GM23338 (cell line): ENCODE results near the gene HTN1. TPM values are rescaled to one million over a fixed set of nuclear protein-coding genes. Genes with fewer than 3 reads are reported as not detected.
A peak's percentile ranks its signal among the peaks of the same experiment; 100 is the strongest.

Source experiments
- ATAC-seq: fragments of 200-7000 bp; cut with Tn5 transposase; 3 replicates; pipeline ENCODE4 v1.9.1; 2020
- DNase-seq: peaks from one replicate; pipeline ENCODE4 v3.0.0-alpha.2; 2015; ENCODE audit warnings: low spot score
- H2AFZ ChIP-seq: fragments of 200-600 bp; sonication (generic); 2 replicates; pipeline ENCODE4 v1.8.0; 2016; ENCODE audit warnings: antibody characterized with exemption, mild to moderate bottlenecking, moderate library complexity
- H3F3A ChIP-seq: fragments of 200-600 bp; sonication (generic); replicated peaks from 2 replicates; pipeline ENCODE4 v1.8.0; 2017; ENCODE audit warnings: antibody characterized with exemption, mixed run types, low read depth
- H3K27ac ChIP-seq: fragments of 200-600 bp; sonication (generic); 2 replicates; pipeline ENCODE4 v1.6.1; 2016; ENCODE audit warnings: low read depth
- H3K27me3 ChIP-seq: fragments of 200-600 bp; sonication (generic); 2 replicates; pipeline ENCODE4 v1.8.0; 2016; ENCODE audit warnings: mild to moderate bottlenecking, mixed run types, moderate library complexity; ENCODE audit not compliant: insufficient read depth
- H3K36me3 ChIP-seq: fragments of 200-600 bp; sonication (generic); 2 replicates; pipeline ENCODE4 v1.8.0; 2016; ENCODE audit warnings: mild to moderate bottlenecking; ENCODE audit not compliant: insufficient read depth
- H3K4me1 ChIP-seq: fragments of 200-600 bp; sonication (generic); 2 replicates; pipeline ENCODE4 v1.8.0; 2016; ENCODE audit warnings: mild to moderate bottlenecking, moderate library complexity; ENCODE audit not compliant: insufficient read depth
- H3K4me2 ChIP-seq: fragments of 200-600 bp; sonication (generic); 2 replicates; pipeline ENCODE4 v1.7.1; 2017; ENCODE audit warnings: mixed run types
- H3K4me3 ChIP-seq: fragments of 200-600 bp; sonication (generic); 2 replicates; pipeline ENCODE4 v1.6.1; 2016; ENCODE audit warnings: mixed run types
- H3K79me2 ChIP-seq: fragments of 200-600 bp; sonication (generic); replicated peaks from 2 replicates; pipeline ENCODE4 v1.8.0; 2017; ENCODE audit warnings: mild to moderate bottlenecking; ENCODE audit not compliant: insufficient read depth
- H3K9me2 ChIP-seq: fragments of 200-600 bp; sonication (generic); 2 replicates; pipeline ENCODE4 v1.8.0; 2017; ENCODE audit not compliant: insufficient read depth
- H4K20me1 ChIP-seq: fragments of 200-600 bp; sonication (generic); replicated peaks from 2 replicates; pipeline ENCODE4 v1.8.0; 2017; ENCODE audit warnings: mild to moderate bottlenecking; ENCODE audit not compliant: insufficient read depth
- H3K27ac Mint-ChIP-seq: 2 replicates; pipeline ENCODE4 v1.8.0; 2020; ENCODE audit warnings: inconsistent platforms, mild to moderate bottlenecking, moderate library complexity, mixed read lengths
- H3K27me3 Mint-ChIP-seq: 3 replicates; pipeline ENCODE4 v1.8.0; 2022; ENCODE audit warnings: low read depth, mild to moderate bottlenecking, moderate library complexity, mixed read lengths, inconsistent platforms; ENCODE audit not compliant: insufficient read depth, poor library complexity
- H3K36me3 Mint-ChIP-seq: 3 replicates; pipeline ENCODE4 v1.8.0; 2021; ENCODE audit warnings: low read depth, mild to moderate bottlenecking, inconsistent platforms, moderate library complexity, mixed read lengths
- H3K4me1 Mint-ChIP-seq: 3 replicates; pipeline ENCODE4 v1.8.0; 2020; ENCODE audit warnings: mild to moderate bottlenecking, inconsistent platforms, mixed read lengths
- H3K4me3 Mint-ChIP-seq: 3 replicates; pipeline ENCODE4 v1.8.0; 2021; ENCODE audit warnings: moderate library complexity, mild to moderate bottlenecking, inconsistent platforms, mixed read lengths
- H3K9me3 Mint-ChIP-seq: 3 replicates; pipeline ENCODE4 v1.8.0; 2020; ENCODE audit warnings: moderate library complexity, mild to moderate bottlenecking, inconsistent platforms, mixed read lengths
- EZH2 ChIP-seq: fragments of 200-600 bp; sonication (generic); IDR thresholded peaks from one replicate; pipeline ENCODE4 v1.8.0; 2017; ENCODE audit warnings: antibody characterized with exemption, mild to moderate bottlenecking, low read depth; ENCODE audit not compliant: unreplicated experiment
- JUNB ChIP-seq: IDR thresholded peaks from one replicate; pipeline ENCODE4 v1.6.1; 2016; ENCODE audit warnings: antibody characterized with exemption; ENCODE audit not compliant: unreplicated experiment
- REST ChIP-seq: IDR thresholded peaks from one replicate; pipeline ENCODE4 v1.6.1; 2018; ENCODE audit warnings: antibody characterized with exemption; ENCODE audit not compliant: unreplicated experiment
- ZNF114 ChIP-seq: fragments of 250-450 bp; sonication (Bioruptor Pico); IDR thresholded peaks from 2 replicates; pipeline ENCODE4 v1.5.0; 2020; ENCODE audit warnings: mild to moderate bottlenecking, moderate library complexity
- ZNF331 ChIP-seq: fragments of 250-450 bp; sonication (Bioruptor Pico); IDR thresholded peaks from 2 replicates; pipeline ENCODE4 v1.5.0; 2020; ENCODE audit warnings: low read depth, mild to moderate bottlenecking, moderate library complexity
- ZNF462 ChIP-seq: fragments of 250-450 bp; sonication (Bioruptor Pico); IDR thresholded peaks from 2 replicates; pipeline ENCODE4 v1.5.0; 2020; ENCODE audit warnings: mild to moderate bottlenecking, moderate library complexity
- polyA plus RNA-seq: library from polyadenylated mRNA; unstranded; fragments of >200 nt; fragmentation: Nextera tagmentation; extraction: Ambion mirVana; gene quantifications from 2 replicates; pipeline ENCODE4 v1.2.1, GENCODE V29; 2016
- total RNA-seq: library from RNA; depleted of rRNA; stranded (reverse); fragments of >200 nt; shearing (Covaris generic); gene quantifications from 2 replicates; pipeline ENCODE4 v1.2.3, GENCODE V29; 2014

Gene HTN1
- total and polyA plus RNA-seq, 2 experiments from 2014 or later = not detected

- no peak for TF ChIP-seq REST
- no peak for TF ChIP-seq ZNF331 (CRISPR knock-in tag)
- no peak for TF ChIP-seq EZH2
- TF ChIP-seq JUNB = no peak
- no peak for TF ChIP-seq ZNF462
Measured at GRCh38 chr4:70057651-70058050, 7.4 kb downstream of the HTN1 start (continued).

GRCh38 chr4:70059149-70059548 is 8.9 kb downstream of the HTN1 start:
- H3K9me2 ChIP-seq = no peaks in the 10 kb centered on the region; the same call in 1 of the 2 replicates
- no peak overlapping the region for H3K4me3 ChIP-seq
- DNase-seq (no peak), ATAC-seq (no peak)
- peaks cover 8% of the 10 kb centered on the region; the same call in 2 of the 3 replicates for H3K4me1 Mint-ChIP-seq
- H3K27me3 Mint-ChIP-seq = no peaks in the 10 kb centered on the region
- no peaks in the 10 kb centered on the region; the same call in 1 of the 2 replicates for H3K4me1 ChIP-seq
- no peaks in the 10 kb centered on the region for H3F3A ChIP-seq
- no peaks in the 10 kb centered on the region for H3K27me3 ChIP-seq
- no peak overlapping the region for H3K4me2 ChIP-seq
- no peak overlapping the region for H3K27ac ChIP-seq
- no peaks in the 10 kb centered on the region for H3K36me3 ChIP-seq
- peak overlapping the region; percentile 57 for H3K27ac Mint-ChIP-seq
- peak overlapping the region; percentile 8; the same call in 1 of the 2 replicates for H2AFZ ChIP-seq
- no peaks in the 10 kb centered on the region for H4K20me1 ChIP-seq
- no peak overlapping the region for H3K4me3 Mint-ChIP-seq
- peaks cover 13% of the 10 kb centered on the region for H3K9me3 Mint-ChIP-seq
- H3K79me2 ChIP-seq = no peaks in the 10 kb centered on the region
- peaks cover 2% of the 10 kb centered on the region; the same call in 1 of the 3 replicates for H3K36me3 Mint-ChIP-seq
- TF ChIP-seq ZNF114 (CRISPR knock-in tag) (no peak), ZNF462 (no peak), JUNB (no peak)
